Measurements from ENCODE around the gene DONSON. TPM values are rescaled to one million over a fixed set of nuclear protein-coding genes. Genes with fewer than 3 reads are reported as not detected.

The DONSON gene
- total and polyA plus RNA-seq, 12 donors: 3.3 to 17.9 (median 5.6) TPM

DNA sequence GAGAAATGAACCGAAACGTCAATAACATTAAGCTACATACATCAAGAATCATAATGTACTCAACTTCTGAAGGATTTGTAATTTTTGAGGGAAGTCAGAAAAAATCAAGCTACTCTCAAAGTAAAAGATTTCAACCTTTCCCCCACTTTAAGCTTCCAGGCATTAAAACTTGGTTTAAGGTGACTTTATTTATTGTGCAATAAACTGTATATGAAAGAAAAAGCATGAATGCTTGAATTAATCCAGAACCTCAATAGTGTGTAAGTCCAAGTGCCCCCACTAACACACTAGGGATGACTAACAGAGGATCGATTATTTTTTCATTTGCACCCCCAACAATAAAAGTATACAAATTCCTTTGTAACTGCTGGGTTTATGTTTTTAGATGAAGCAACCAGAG lies 57.5 kb downstream of the DONSON start:
- H3K9me3 ChIP-seq: no peaks in the 10 kb centered on the region
- TF ChIP-seq, protein P1, sequence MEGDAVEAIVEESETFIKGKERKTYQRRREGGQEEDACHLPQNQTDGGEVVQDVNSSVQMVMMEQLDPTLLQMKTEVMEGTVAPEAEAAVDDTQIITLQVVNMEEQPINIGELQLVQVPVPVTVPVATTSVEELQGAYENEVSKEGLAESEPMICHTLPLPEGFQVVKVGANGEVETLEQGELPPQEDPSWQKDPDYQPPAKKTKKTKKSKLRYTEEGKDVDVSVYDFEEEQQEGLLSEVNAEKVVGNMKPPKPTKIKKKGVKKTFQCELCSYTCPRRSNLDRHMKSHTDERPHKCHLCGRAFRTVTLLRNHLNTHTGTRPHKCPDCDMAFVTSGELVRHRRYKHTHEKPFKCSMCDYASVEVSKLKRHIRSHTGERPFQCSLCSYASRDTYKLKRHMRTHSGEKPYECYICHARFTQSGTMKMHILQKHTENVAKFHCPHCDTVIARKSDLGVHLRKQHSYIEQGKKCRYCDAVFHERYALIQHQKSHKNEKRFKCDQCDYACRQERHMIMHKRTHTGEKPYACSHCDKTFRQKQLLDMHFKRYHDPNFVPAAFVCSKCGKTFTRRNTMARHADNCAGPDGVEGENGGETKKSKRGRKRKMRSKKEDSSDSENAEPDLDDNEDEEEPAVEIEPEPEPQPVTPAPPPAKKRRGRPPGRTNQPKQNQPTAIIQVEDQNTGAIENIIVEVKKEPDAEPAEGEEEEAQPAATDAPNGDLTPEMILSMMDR (IDR thresholded peaks at IDR 0.05): no peak
- no peaks in the 10 kb centered on the region for H3K4me1 ChIP-seq
- 94 to 95% methylated on average over 3 of the region's 3 CpGs for WGBS, 2 donors
- peaks cover 0 to 100% (median 63%) of the 10 kb centered on the region in 9 donors for H3K36me3 ChIP-seq
- H3K27ac ChIP-seq: no peak overlapping the region
- DNase-seq (no peak), ATAC-seq (no peak)
- intact Hi-C loops (cut with DNase I): no loop called here
- no peak overlapping the region for H3K4me3 ChIP-seq
- no peaks in the 10 kb centered on the region for H3K27me3 ChIP-seq

Other genes starting within 250 kb of the DONSON start
- gene IFNGR2, start 185.3 kb downstream of the DONSON start, total RNA-seq: 10 to 100 TPM; 29.2 to 71.3 (median 36.3) TPM
- 10 to 100 TPM; 27.4 to 34.3 TPM for gene IFNGR2, start 185.3 kb downstream of the DONSON start, polyA plus RNA-seq
- 10 to 100 TPM; 26.7 to 40.7 (median 29.6) TPM for gene TMEM50B, start 108.7 kb downstream of the DONSON start, total RNA-seq
- 10 to 100 TPM; 43.3 to 71.4 TPM for gene TMEM50B, start 108.7 kb downstream of the DONSON start, polyA plus RNA-seq
- gene DNAJC28, start 97.0 kb downstream of the DONSON start, total RNA-seq: 10 to 100 TPM in 1 of 10 donors, 1 to 10 TPM in 9; 4.5 to 10.1 (median 6.9) TPM
- gene DNAJC28, start 97.0 kb downstream of the DONSON start, polyA plus RNA-seq: 1 to 10 TPM; 2.2 to 4.2 TPM
- 10 to 100 TPM; 30.7 to 52.6 (median 46.3) TPM for gene GART, start 46.6 kb downstream of the DONSON start, total RNA-seq
- 10 to 100 TPM; 11.3 to 26.0 TPM for gene GART, start 46.6 kb downstream of the DONSON start, polyA plus RNA-seq
- 100 to 1,000 TPM; 137 to 176 (median 156) TPM for gene SON, start 45.6 kb downstream of the DONSON start, total RNA-seq
- 100 to 1,000 TPM in 1 of 2 donors, 10 to 100 TPM in 1; 53.6 to 235 TPM for gene SON, start 45.6 kb downstream of the DONSON start, polyA plus RNA-seq
- gene CRYZL1, start 53.1 kb upstream of the DONSON start, total RNA-seq: 10 to 100 TPM; 19.0 to 29.8 (median 26.0) TPM
- gene CRYZL1, start 53.1 kb upstream of the DONSON start, polyA plus RNA-seq: 10 to 100 TPM; 15.3 to 31.8 TPM
- 10 to 100 TPM; 25.0 to 47.3 (median 33.2) TPM for gene ITSN1, start 53.8 kb upstream of the DONSON start, total RNA-seq
- 10 to 100 TPM; 14.6 to 20.0 TPM for gene ITSN1, start 53.8 kb upstream of the DONSON start, polyA plus RNA-seq

All from heart right ventricle (tissue), 16 donors.